GM12878 (cell line): Measurements from ENCODE around the gene HBQ1. TPM values are rescaled to one million over a fixed set of nuclear protein-coding genes. Genes with fewer than 3 reads are reported as not detected.

Source experiments
- ATAC-seq: fragments of 200-7000 bp; cut with Tn5 transposase; 3 replicates; pipeline ENCODE4 v1.9.1; 2020; ENCODE audit warnings: mild to moderate bottlenecking, moderate library complexity
- BruUV-seq: library from RNA; stranded (reverse); fragments of 400-500 nt; replicated peaks from 2 replicates; lab custom pipeline; 2021; lab: Mats Ljungman, UMichigan
- CTCF ChIA-PET: fragments of 300-600 bp; sonication (Branson Sonifier 250); formaldehyde crosslinking; extraction: SDS; loops from one replicate; lab custom pipeline; 2021; ENCODE audit warnings: inconsistent platforms; lab: Yijun Ruan, JAX
- POLR2A ChIA-PET: fragments of 350-600 bp; formaldehyde crosslinking; extraction: SDS; loops from one replicate; lab custom pipeline; 2021; ENCODE audit warnings: inconsistent platforms; lab: Charles Lee
- RAD21 ChIA-PET: fragments of 300-600 bp; sonication (Branson Sonifier 250); formaldehyde crosslinking; loops from one replicate; lab custom pipeline; 2023; ENCODE audit warnings: antibody characterized with exemption; ENCODE audit not compliant: unreplicated experiment; lab: Charles Lee
- SMC1A ChIA-PET: fragments of 300-600 bp; sonication (Branson Sonifier 250); formaldehyde crosslinking; loops from one replicate; lab custom pipeline; 2023; ENCODE audit not compliant: unreplicated experiment, uncharacterized antibody; lab: Charles Lee
- DNase-seq: peaks from one replicate; pipeline ENCODE4 v3.0.0-alpha.2; 2011; ENCODE audit warnings: low read depth, low spot score
- FAIRE-seq: peaks from 3 replicates; lab custom pipeline; 2011; peaks lifted over from hg19 to GRCh38; lab: Jason Lieb, UNC
- H2AFZ ChIP-seq: 2 replicates; pipeline ENCODE4 v1.6.0; 2011; ENCODE audit warnings: low read depth, low read length, control low read depth; ENCODE audit not compliant: control insufficient read depth
- H3K27ac ChIP-seq: 2 replicates; pipeline ENCODE4 v1.5.1; 2011; ENCODE audit warnings: control low read depth; ENCODE audit not compliant: control insufficient read depth, insufficient read depth
- H3K27me3 ChIP-seq, 2 experiments: replicated peaks in 1 of 2; 2 replicates each; pipeline versions ENCODE4 v1.6.0 to v1.6.1; 2011; ENCODE audit warnings: low read length in 1 of 2; ENCODE audit not compliant: control insufficient read depth in 2 of 2, insufficient read depth in 2 of 2
- H3K36me3 ChIP-seq, 2 experiments: 2 replicates each; pipeline ENCODE4 v1.5.1; 2011; ENCODE audit warnings: low read length in 1 of 2; ENCODE audit not compliant: control insufficient read depth in 2 of 2, insufficient read depth in 2 of 2
- H3K4me1 ChIP-seq: 2 replicates; pipeline ENCODE4 v1.6.1; 2011; ENCODE audit warnings: mild to moderate bottlenecking, low read length, moderate library complexity, mixed read lengths; ENCODE audit not compliant: control insufficient read depth, insufficient read depth
- H3K4me2 ChIP-seq: 2 replicates; pipeline ENCODE4 v1.6.0; 2011; ENCODE audit warnings: control low read depth; ENCODE audit not compliant: control insufficient read depth, insufficient read depth
- H3K4me3 ChIP-seq: fragments of 200-600 bp; sonication (generic); 2 replicates; pipeline ENCODE4 v1.5.1; 2016
- H3K79me2 ChIP-seq: 2 replicates; pipeline ENCODE4 v1.6.0; 2011; ENCODE audit warnings: low read length; ENCODE audit not compliant: control insufficient read depth, insufficient read depth
- H3K9ac ChIP-seq: 2 replicates; pipeline ENCODE4 v1.8.0; 2011; ENCODE audit warnings: low read length, control low read depth, mixed read lengths; ENCODE audit not compliant: control insufficient read depth, insufficient read depth
- H3K9me3 ChIP-seq: replicated peaks from 3 replicates; pipeline ENCODE4 v1.5.1; 2011; ENCODE audit warnings: mild to moderate bottlenecking, low read length; ENCODE audit not compliant: control insufficient read depth, insufficient read depth
- H4K20me1 ChIP-seq: 2 replicates; pipeline ENCODE4 v1.6.0; 2011; ENCODE audit not compliant: control insufficient read depth, insufficient read depth
- BCLAF1 ChIP-seq: fragments of 450-650 bp; IDR thresholded peaks from 2 replicates; pipeline ENCODE4 v1.6.1; 2017; ENCODE audit warnings: antibody characterized with exemption, mild to moderate bottlenecking, moderate library complexity
- CBFB ChIP-seq: IDR thresholded peaks from 2 replicates; pipeline ENCODE4 v1.6.1; 2016; ENCODE audit warnings: antibody characterized with exemption, low read depth
- CEBPB ChIP-seq, 2 experiments: fragments of 150-350 bp in 1 of 2; IDR thresholded peaks; 2 replicates each; pipeline ENCODE4 v1.6.1; 2012 to 2014; ENCODE audit warnings: low read depth in 2 of 2, low read length in 2 of 2, borderline replicate concordance in 1 of 2, inconsistent platforms in 1 of 2
- EED ChIP-seq: sonication (generic); IDR thresholded peaks from 2 replicates; pipeline ENCODE4 v1.6.1; 2016; ENCODE audit warnings: antibody characterized with exemption, low read depth
- ELK1 ChIP-seq: IDR thresholded peaks from 2 replicates; pipeline ENCODE4 v1.6.1; 2012; ENCODE audit warnings: low read depth, low read length, improper control_type of control experiment
- IRF3 ChIP-seq: fragments of 450-650 bp; IDR thresholded peaks from 2 replicates; pipeline ENCODE4 v1.6.1; 2014; ENCODE audit warnings: mild to moderate bottlenecking
- MEF2B ChIP-seq: fragments of 450-650 bp; IDR thresholded peaks from 2 replicates; pipeline ENCODE4 v1.6.1; 2018; ENCODE audit warnings: mild to moderate bottlenecking, moderate library complexity; ENCODE audit not compliant: partially characterized antibody, poor library complexity, severe bottlenecking
- RB1 ChIP-seq: fragments of 450-650 bp; formaldehyde crosslinking; IDR thresholded peaks from 2 replicates; pipeline ENCODE4 v1.6.1; 2017; ENCODE audit warnings: mild to moderate bottlenecking, borderline replicate concordance
- SMAD5 ChIP-seq: IDR thresholded peaks from 2 replicates; pipeline ENCODE4 v1.6.1; 2016; ENCODE audit warnings: antibody characterized with exemption, low read depth
- WGBS: methylation state at CpG from one replicate; pipeline ENCODE4 v1.1.6; 2016; ENCODE audit warnings: low lambda C conversion rate; ENCODE audit not compliant: insufficient replicate concordance, insufficient coverage; ENCODE audit errors: missing lambda C conversion rate; 5-methylcytosine and 5-hydroxymethylcytosine counted together
- in situ Hi-C: fragments of 300-500 bp; cut with MboI; formaldehyde crosslinking; loops from 9 replicates; pipeline ENCODE4 v1.14.3; 2018; ENCODE audit warnings: mixed read lengths
- intact Hi-C: fragments of 100-400 bp; cut with micrococcal nuclease; formaldehyde crosslinking; loops from one replicate; pipeline ENCODE4 v1.14.2; 2022; ENCODE audit not compliant: unreplicated experiment
- polyA plus RNA-seq, 11 experiments: library from polyadenylated mRNA; depleted of rRNA in 4 of 11; unstranded in 6 of 11; stranded (reverse) in 5 of 11; fragments of >200 nt; fragmentation: Nextera tagmentation in 4 of 11; fragmentation: Illumina TruSeq in 1 of 11; extraction: Ambion mirVana in 4 of 11; extraction: Trizol in 1 of 11; gene quantifications; 1 replicate in 1 of 11; 2 replicates in 10 of 11; pipeline versions ENCODE4 v1.2.1 to v1.2.3, GENCODE V29; 2011 to 2016; ENCODE audit warnings: inconsistent platforms in 2 of 11, missing spikeins in 2 of 11, low read depth in 1 of 11
- total RNA-seq, 4 experiments: library from RNA; depleted of rRNA in 3 of 4; stranded (reverse); fragments of >200 nt in 3 of 4; fragmentation: Illumina TruSeq in 1 of 4; extraction: Trizol in 1 of 4; gene quantifications; 2 replicates each; pipeline versions ENCODE4 v1.2.1 to v1.2.3, GENCODE V29; 2013 to 2021

HBQ1 gene
- total and polyA plus RNA-seq, 10 of the 15 experiments (the other 5 are each of a cell fraction or from before 2014, with no cell fraction given): not detected

- intact Hi-C loops: no loop called here
- DNase-seq (no peak), ATAC-seq (no peak), FAIRE-seq (no peak)
- H3K27ac ChIP-seq: no peak overlapping the region
- no peaks in the 10 kb centered on the region for H3K79me2 ChIP-seq
- no peak overlapping the region for H3K9ac ChIP-seq
- WGBS: 85% methylated on average over 4 of the region's 4 CpGs
- BruUV-seq: no TSS peak
- H2AFZ ChIP-seq: no peak overlapping the region
- ChIA-PET POLR2A (interaction anchor here (1.0 kb wide), 1 partner anchor 157 kb away, joined by 3 read pairs; no protein-coding TSS in a partner anchor), CTCF (interaction anchor here (0.6 to 0.8 kb wide), 2 partner anchors 9 to 37 kb away, joined by 3 read pairs; no protein-coding TSS in a partner anchor), RAD21 (interaction anchor here (1.3 kb wide), 1 partner anchor 36 kb away, joined by 3 read pairs; no protein-coding TSS in a partner anchor), SMC1A (interaction anchor here (0.9 kb wide), 1 partner anchor 37 kb away, joined by 3 read pairs; no protein-coding TSS in a partner anchor)
- H3K4me2 ChIP-seq: no peak overlapping the region
- no peaks in the 10 kb centered on the region for H4K20me1 ChIP-seq
- H3K4me3 ChIP-seq: no peak overlapping the region
- H3K36me3 ChIP-seq: peaks cover 18 to 30% of the 10 kb centered on the region in 2 experiments
- TF ChIP-seq SMAD5 (no peak), CBFB (no peak), BCLAF1 (no peak), IRF3 (no peak), MEF2B (no peak), RB1 (no peak), ELK1 (no peak), EED (no peak), CEBPB (IDR thresholded peaks at IDR 0.05; ENCODE audit: borderline replicate concordance in 1 of 2, low read depth in 2 of 2, low read length in 2 of 2) (no peak)
- H3K4me1 ChIP-seq: no peaks in the 10 kb centered on the region
- H3K27me3 ChIP-seq: no peaks in the 10 kb centered on the region
- H3K9me3 ChIP-seq: no peaks in the 10 kb centered on the region
- in situ Hi-C loops: no loop called here
Measured at GRCh38 chr16:191831-192230, 11.6 kb downstream of the HBQ1 start.
